ENCODE results near the gene ESRP2. TPM values are rescaled to one million over a fixed set of nuclear protein-coding genes. Genes with fewer than 3 reads are reported as not detected.

The ESRP2 gene
- total RNA-seq, 2 experiments from 2014 or later: 0.27 to 0.59 TPM

GRCh38 chr16:68179196-68179795, 56.6 kb downstream of the ESRP2 start:
- POLR2A ChIA-PET: interaction anchor here (1.0 to 1.2 kb wide), 2 partner anchors 13 to 31 kb away, joined by 3 read pairs; no protein-coding TSS in a partner anchor
- Mint-ChIP-seq H3K4me3 (no peak overlapping the region), H3K36me3 (peaks cover 48% of the 10 kb centered on the region), H3K9me3 (no peaks in the 10 kb centered on the region), H3K4me1 (ENCODE audit: low read depth) (peaks cover 23% of the 10 kb centered on the region), H3K27me3 (no peaks in the 10 kb centered on the region), H3K27ac (peak overlapping the region; percentile 47)
- CTCF ChIA-PET: interaction anchor here (1.0 to 2.6 kb wide), 3 partner anchors 21 to 86 kb away, joined by 3 to 8 read pairs (median 6); no protein-coding TSS in a partner anchor
- intact Hi-C loops (cut with micrococcal nuclease): loop anchor here (5.0 kb wide), 1 partner anchor 48 kb away; no protein-coding TSS in a partner anchor
- DNase-seq: no peak

Small RNA genes within 50 kb of the gene (microRNA-seq; reads per million reads assigned to microRNA genes)
- gene MIR6773 (ENCODE audit: borderline microRNAs expressed, borderline number of aligned reads, borderline replicate concordance): not detected

Other genes starting within 250 kb of the ESRP2 start
- gene DPEP2, start 236.6 kb downstream of the ESRP2 start, total RNA-seq: 1 to 10 TPM; 3.9 to 5.3 TPM
- not detected for gene DPEP2NB, start 220.2 kb downstream of the ESRP2 start, total RNA-seq
- 10 to 100 TPM; 12.8 to 14.5 TPM for gene DDX28, start 212.9 kb downstream of the ESRP2 start, total RNA-seq
- 10 to 100 TPM; 29.2 to 29.4 TPM for gene DUS2, start 212.8 kb downstream of the ESRP2 start, total RNA-seq
- gene NFATC3, start 150.8 kb downstream of the ESRP2 start, total RNA-seq: 10 to 100 TPM; 83.4 to 85.2 TPM
- 1 to 10 TPM; 8.0 to 8.7 TPM for gene PLA2G15, start 9.2 kb upstream of the ESRP2 start, total RNA-seq
- 10 to 100 TPM; 62.8 to 63.8 TPM for gene SLC7A6, start 28.4 kb upstream of the ESRP2 start, total RNA-seq
- 10 to 100 TPM; 20.6 to 22.2 TPM for gene SLC7A6OS, start 74.8 kb upstream of the ESRP2 start, total RNA-seq
- gene PRMT7, start 74.9 kb upstream of the ESRP2 start, total RNA-seq: 10 to 100 TPM; 60.4 to 62.8 TPM
- gene SMPD3, start 212.4 kb upstream of the ESRP2 start, total RNA-seq: under 1 TPM; 0.07 to 0.12 TPM

Data from activated CD4-positive, alpha-beta memory T cell treated with anti-CD3 and anti-CD28 coated beads for 36 hours (primary cell).